Testis (tissue), 3 donors: ENCODE measurements around the gene SDK1. TPM values are rescaled to one million over a fixed set of nuclear protein-coding genes. Genes with fewer than 3 reads are reported as not detected.

Experiments used
- DNase-seq: peaks from one replicate; pipeline ENCODE4 v3.0.0-alpha.2; 2019
- H3K27ac ChIP-seq, 2 donors: fragments of 200-600 bp; sonication (generic); one replicate each; pipeline ENCODE4 v1.5.1; 2019
- H3K27me3 ChIP-seq: fragments of 200-600 bp; sonication (generic); one replicate; pipeline ENCODE4 v1.5.1; 2019
- H3K36me3 ChIP-seq: fragments of 200-600 bp; sonication (generic); one replicate; pipeline ENCODE4 v1.5.1; 2017; ENCODE audit warnings: low read depth; ENCODE audit errors: missing control alignments
- H3K4me1 ChIP-seq: fragments of 200-600 bp; sonication (generic); one replicate; pipeline ENCODE4 v1.5.1; 2019
- H3K4me3 ChIP-seq, 2 donors: fragments of 200-600 bp; sonication (generic); one replicate each; pipeline ENCODE4 v1.5.1; 2017 to 2019
- H3K9me3 ChIP-seq: fragments of 200-600 bp; sonication (generic); one replicate; pipeline ENCODE4 v1.5.1; 2017
- CTCF ChIP-seq, 3 experiments: fragments of 450-650 bp in 2 of 3; fragments of 200-600 bp in 1 of 3; sonication (generic) in 1 of 3; IDR thresholded peaks; one replicate each; pipeline ENCODE4 v1.5.1; 2016 to 2019; ENCODE audit warnings: antibody characterized with exemption in 3 of 3, mild to moderate bottlenecking in 2 of 3, moderate library complexity in 1 of 3
- POLR2A ChIP-seq: fragments of 450-650 bp; IDR thresholded peaks from one replicate; pipeline ENCODE4 v1.6.1; 2017; ENCODE audit warnings: antibody characterized with exemption, mild to moderate bottlenecking, moderate library complexity
- WGBS, 2 donors: methylation state at CpG; one replicate each; pipeline ENCODE4 v1.1.5; 2018; 5-methylcytosine and 5-hydroxymethylcytosine counted together
- intact Hi-C: fragments of 100-400 bp; cut with DNase I; formaldehyde crosslinking; loops from one replicate; pipeline ENCODE4 v1.15.1; 2023; ENCODE audit warnings: low total_unique reads
- polyA plus RNA-seq: library from polyadenylated mRNA; stranded (reverse); fragments of 350-450 nt; fragmentation: Illumina TruSeq; extraction: RNeasy Lipid Tissue Mini Kit (QIAGEN cat#74804); gene quantifications from one replicate; pipeline ENCODE4 v1.2.3, GENCODE V29; 2014; ENCODE audit warnings: low read depth, low replicate concordance; ENCODE audit not compliant: insufficient read depth
- total RNA-seq, 2 donors: library from RNA; depleted of rRNA; stranded (reverse); fragments of >200 nt; gene quantifications; one replicate each; pipeline ENCODE4 v1.2.3, GENCODE V29; 2016

Gene SDK1
- total and polyA plus RNA-seq, 3 donors from 2014 or later: 20.0 to 36.2 (median 24.9) TPM

DNA sequence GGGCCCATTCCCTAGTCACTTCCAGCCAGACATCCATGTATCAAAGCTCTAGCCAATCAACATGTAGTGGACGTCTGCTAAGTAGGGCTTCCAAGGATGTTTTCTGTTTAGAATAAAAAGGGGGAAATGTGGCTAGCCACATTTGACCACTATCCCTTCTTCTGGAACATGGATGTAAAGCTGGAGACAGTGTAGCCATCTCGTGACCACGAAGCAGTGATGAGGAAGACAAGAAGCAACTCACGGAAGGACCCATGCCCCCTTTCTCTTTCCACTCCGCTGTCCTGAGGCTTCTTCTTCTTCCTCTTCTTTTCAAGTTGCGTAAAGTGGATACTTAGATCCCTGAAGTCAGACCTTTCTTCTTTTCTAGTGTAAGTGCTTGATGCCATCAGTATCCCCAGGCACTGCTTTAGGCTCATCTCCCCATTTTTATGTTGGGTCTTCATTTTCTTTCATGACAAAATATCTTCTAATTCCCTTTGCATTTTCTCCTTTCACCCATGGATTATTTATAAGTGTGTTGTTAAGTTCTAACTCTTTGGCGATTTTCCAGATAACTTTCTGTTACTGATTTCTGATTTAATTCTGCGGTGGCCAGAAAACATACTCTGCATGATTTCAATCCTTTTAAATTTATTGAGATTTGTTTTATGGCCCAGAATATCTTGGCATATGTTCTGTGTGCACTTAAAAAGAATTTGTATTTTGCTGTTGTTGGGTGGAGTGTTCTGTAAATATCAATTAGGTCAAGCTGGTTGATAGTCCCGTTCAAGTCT lies 594.5 kb downstream of the SDK1 start:
- no peaks in the 10 kb centered on the region for H3K9me3 ChIP-seq
- no peaks in the 10 kb centered on the region for H3K36me3 ChIP-seq
- no peak overlapping the region for H3K4me3 ChIP-seq
- H3K27ac ChIP-seq: no peak overlapping the region
- no peaks in the 10 kb centered on the region for H3K27me3 ChIP-seq
- TF ChIP-seq CTCF (IDR thresholded peaks at IDR 0.05) (no peak), POLR2A (no peak)
- DNase-seq: no peak
- 73 to 79% methylated on average over 9 of the region's 9 CpGs for whole genome bisulfite sequencing, 2 donors
- H3K4me1 ChIP-seq: no peaks in the 10 kb centered on the region
- intact Hi-C loops: no loop called here

- H3K4me1 ChIP-seq: no peaks in the 10 kb centered on the region
- H3K36me3 ChIP-seq: no peaks in the 10 kb centered on the region
- TF ChIP-seq CTCF (IDR thresholded peaks at IDR 0.05) (no peak), POLR2A (no peak)
- no peak overlapping the region for H3K4me3 ChIP-seq
- 63 to 69% methylated on average over 6 of the region's 6 CpGs for WGBS, 2 donors
- no peaks in the 10 kb centered on the region for H3K27me3 ChIP-seq
- peak; percentile 24 for DNase-seq
- H3K27ac ChIP-seq: no peak overlapping the region
- intact Hi-C loops: no loop called here
- H3K9me3 ChIP-seq: no peaks in the 10 kb centered on the region
These were observed 595.2 kb downstream of the SDK1 start for GRCh38 chr7:3896169-3896765.

DNA sequence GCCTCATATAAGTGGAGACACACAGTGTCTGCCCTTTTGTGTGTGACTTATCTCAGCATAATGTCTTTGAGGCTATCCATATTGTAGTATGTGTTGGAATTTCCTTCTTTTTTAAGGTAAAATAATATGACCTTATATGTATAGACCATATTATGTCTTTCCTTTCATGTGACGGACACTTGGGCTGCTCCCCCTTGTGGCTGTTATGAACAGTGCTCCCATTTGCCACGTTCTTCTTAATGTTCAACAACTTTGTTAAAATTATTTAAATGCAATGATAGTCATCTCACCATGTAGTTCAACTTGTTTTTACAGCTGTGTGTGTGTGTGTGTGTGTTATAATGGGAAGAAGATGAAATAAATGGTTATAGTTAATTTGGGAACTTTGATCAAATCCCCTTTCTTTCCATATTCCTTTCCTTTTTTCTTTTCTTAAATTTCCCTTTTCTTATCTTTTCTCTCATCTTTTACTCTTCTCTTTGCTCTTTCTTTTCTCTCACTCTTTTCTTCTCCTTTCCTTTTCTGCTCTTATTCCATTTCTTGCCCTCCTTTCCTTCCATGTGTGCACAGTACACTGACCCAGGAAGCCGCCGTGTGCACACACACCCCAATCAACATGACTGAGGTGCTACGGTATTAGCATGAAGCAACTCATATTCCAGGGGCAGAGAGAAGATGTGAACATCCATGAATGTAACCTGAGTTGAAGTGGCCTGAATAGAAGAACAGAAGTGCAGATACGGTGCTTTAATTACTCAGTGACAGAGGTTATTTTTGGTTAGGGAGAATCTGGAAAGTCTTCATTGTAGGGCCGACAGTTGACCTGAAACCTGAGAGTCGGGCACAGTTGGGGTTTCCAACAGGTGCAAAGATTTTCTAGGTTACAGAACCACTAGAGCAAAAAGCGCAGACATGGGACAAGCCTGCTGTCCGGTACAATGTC lies 596.6 kb downstream of the SDK1 start:
- DNase-seq: peak; percentile 51

DNA sequence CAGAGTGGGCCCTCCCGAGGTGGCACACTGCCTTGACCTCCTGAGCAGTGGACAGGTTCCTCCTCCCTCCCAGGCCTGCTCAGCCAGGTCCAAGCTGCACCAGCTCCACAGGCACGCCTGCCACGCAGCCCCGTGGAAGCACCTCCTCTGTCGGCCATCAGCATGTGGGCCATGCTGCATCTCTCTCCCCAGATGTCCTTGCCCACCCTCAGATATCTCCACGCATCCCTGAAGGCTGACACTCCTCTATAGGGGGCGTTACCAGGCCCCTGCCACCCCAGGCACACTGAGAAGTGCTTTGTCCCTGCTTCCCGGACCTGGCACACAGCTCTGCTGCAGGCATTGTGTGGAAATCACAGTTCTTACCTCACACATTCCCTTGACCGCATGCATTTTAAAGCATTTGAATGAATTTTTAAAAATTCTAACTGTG lies 598.5 kb downstream of the SDK1 start:
- no peak for DNase-seq
- TF ChIP-seq POLR2A (no peak), CTCF (IDR thresholded peaks at IDR 0.05) (no peak)

More for the DNA sequence above, 596.6 kb downstream of the SDK1 start:
- peak; percentile 65 to 84 (median 78) for TF ChIP-seq CTCF (IDR thresholded peaks at IDR 0.05)
- TF ChIP-seq POLR2A: no peak
- Histone ChIP-seq H3K36me3 (no peaks in the 10 kb centered on the region), H3K4me1 (no peaks in the 10 kb centered on the region), H3K9me3 (no peaks in the 10 kb centered on the region), H3K27me3 (no peaks in the 10 kb centered on the region), H3K27ac (no peak overlapping the region), H3K4me3 (no peak overlapping the region)
- intact Hi-C loops: no loop called here
- 83 to 86% methylated on average over 10 of the region's 10 CpGs for WGBS, 2 donors

More for the DNA sequence above, 598.5 kb downstream of the SDK1 start:
- no peaks in the 10 kb centered on the region for H3K36me3 ChIP-seq
- no peak overlapping the region for H3K4me3 ChIP-seq
- no peaks in the 10 kb centered on the region for H3K9me3 ChIP-seq
- H3K4me1 ChIP-seq: no peaks in the 10 kb centered on the region
- H3K27ac ChIP-seq: no peak overlapping the region
- WGBS, 2 donors: 91 to 95% methylated on average over 9 of the region's 9 CpGs
- intact Hi-C loops: no loop called here
- no peaks in the 10 kb centered on the region for H3K27me3 ChIP-seq
